ENCODE measurements around the gene TIMM50.

The TIMM50 gene

DNA sequence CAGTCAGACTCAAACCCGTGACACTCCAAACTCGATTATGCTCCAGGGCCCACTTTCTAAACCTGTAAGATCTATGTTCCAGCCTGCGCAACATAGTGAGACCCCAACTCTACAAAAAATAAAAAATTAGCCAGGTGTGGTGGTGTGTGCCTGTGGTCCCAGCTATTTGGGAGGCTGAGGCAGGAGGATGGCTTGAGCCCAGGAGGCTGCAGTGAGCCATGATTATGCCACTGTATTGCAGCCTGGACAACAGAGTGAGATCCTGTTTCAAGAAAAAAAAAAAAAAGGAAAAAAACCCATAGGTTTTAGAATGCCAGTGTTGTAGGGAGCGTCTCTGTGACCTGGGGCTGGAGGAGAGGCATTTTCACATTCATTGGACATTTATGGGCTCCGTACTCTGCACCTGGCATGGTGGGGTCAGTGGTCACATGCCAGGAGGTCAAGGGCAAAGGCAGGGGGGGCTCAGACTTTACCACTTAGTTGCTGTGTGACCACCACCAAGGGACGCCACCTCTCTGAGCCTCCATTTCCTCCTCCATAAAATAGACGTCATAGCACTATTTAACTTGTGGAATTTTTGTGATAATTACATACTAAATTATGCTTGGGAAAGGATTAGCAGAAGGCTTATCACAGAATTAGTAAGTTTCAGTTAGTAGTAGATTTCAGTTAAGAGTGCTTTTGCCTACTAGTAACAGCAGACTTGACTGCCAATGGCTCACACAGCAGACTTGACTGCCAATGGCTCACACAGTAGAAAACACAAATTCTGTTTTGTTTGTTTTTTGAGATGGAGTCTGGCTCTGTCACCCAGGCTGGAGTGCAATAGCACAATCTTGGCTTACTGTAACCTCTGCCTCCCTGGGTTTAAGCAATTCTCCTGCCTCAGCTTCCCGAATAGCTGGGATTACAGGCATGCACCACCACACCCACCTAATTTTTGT, 40.2 kb downstream of the TIMM50 start:
- no peak for FAIRE-seq
- TF ChIP-seq POU2F2 (IDR thresholded peaks at IDR 0.05; ENCODE audit: low read depth, low read length): no peak
- no peak for DNase-seq (ENCODE audit: insufficient read length, low spot score)

DNA sequence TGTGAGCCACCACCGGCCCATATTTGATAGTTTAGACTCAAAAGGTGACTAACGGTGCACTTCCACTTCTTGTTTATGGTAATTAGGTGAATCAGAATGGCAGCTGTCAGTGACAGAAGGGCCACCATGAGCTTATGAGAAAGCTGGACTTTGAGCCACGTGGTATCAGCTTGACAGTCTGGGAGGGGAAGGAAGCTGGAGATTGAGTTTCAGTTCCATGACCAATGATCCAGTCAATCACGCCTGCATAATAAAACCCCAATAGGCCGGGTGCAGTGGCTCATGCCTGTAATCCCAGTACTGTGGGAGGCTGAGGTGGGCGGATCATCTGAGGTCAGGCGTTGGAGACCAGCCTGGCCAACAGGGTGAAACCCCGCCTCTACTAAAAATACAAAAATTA, 43.9 kb downstream of the TIMM50 start:
- no peak for FAIRE-seq
- TF ChIP-seq SPI1 (IDR thresholded peaks at IDR 0.05; ENCODE audit: low read depth, low read length) (peak; percentile 75), PAX5 (IDR thresholded peaks at IDR 0.05; ENCODE audit: insufficient read depth, low read length, severe bottlenecking) (no peak)
- no peak for DNase-seq (ENCODE audit: insufficient read length, low spot score)

DNA sequence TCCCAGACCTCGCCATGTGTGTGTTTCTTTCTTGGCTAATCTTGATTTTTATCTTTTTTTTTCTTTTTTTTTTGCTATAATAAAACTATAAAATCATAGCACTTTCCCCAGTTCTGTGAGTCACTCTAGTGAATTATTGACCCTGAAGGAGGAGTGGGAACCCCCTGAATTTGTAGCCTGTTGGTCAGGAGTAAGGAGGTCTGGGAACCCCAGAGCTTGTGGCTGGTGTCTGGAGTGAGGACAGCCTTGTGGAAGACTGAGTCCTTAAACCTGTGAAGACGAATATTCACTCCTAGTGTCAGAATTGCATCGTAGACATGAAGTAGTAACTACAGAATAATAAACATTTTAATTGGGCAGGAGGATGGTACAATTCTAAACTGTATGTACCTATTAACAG, 44.6 kb downstream of the TIMM50 start:
- FAIRE-seq (no peak), DNase-seq (ENCODE audit: insufficient read length, low spot score) (no peak)
- no peak for TF ChIP-seq SPI1 (IDR thresholded peaks at IDR 0.05; ENCODE audit: low read depth, low read length)
- TF ChIP-seq POLR2A (IDR thresholded peaks at IDR 0.05; ENCODE audit: low read depth, low read length): no peak
- no peak for TF ChIP-seq POLR2AphosphoS5 (IDR thresholded peaks at IDR 0.05; ENCODE audit: low read depth, low read length)
- TF ChIP-seq TAF1 (IDR thresholded peaks at IDR 0.05; ENCODE audit: low read depth, low read length): no peak
- no peak for TF ChIP-seq PAX5 (IDR thresholded peaks at IDR 0.05; ENCODE audit: insufficient read depth, low read length, severe bottlenecking)
- TF ChIP-seq POU2F2 (IDR thresholded peaks at IDR 0.05; ENCODE audit: low read depth, low read length): no peak

DNA sequence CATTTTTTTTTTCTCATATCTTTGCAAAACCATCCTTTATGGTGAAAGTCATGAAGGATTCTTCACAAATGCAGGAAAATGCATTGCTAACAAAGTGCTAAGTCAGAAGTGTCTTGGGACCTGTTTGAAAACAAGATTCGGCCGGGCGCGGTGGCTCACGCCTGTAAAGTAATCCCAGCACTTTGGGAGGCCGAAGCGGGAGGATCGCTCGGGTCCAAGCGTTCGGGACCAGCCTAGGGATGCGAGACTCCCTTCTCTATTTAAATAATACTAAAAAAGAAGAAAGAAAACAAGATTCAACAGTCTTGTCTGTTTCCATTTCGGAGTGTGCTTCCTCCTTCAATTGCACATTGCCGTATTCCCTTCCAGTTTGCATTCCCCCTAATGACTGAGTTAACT, 51.2 kb downstream of the TIMM50 start:
- no peak for DNase-seq (ENCODE audit: insufficient read length, low spot score)
- TF ChIP-seq PAX5 (IDR thresholded peaks at IDR 0.05; ENCODE audit: insufficient read depth, low read length, severe bottlenecking): no peak
- TF ChIP-seq TAF1 (IDR thresholded peaks at IDR 0.05; ENCODE audit: low read depth, low read length): no peak
- TF ChIP-seq POLR2AphosphoS5 (IDR thresholded peaks at IDR 0.05; ENCODE audit: low read depth, low read length): no peak
- no peak for TF ChIP-seq SPI1 (IDR thresholded peaks at IDR 0.05; ENCODE audit: low read depth, low read length)
- no peak for TF ChIP-seq POLR2A (IDR thresholded peaks at IDR 0.05; ENCODE audit: low read depth, low read length)
- no peak for TF ChIP-seq POU2F2 (IDR thresholded peaks at IDR 0.05; ENCODE audit: low read depth, low read length)
- FAIRE-seq: no peak

DNA sequence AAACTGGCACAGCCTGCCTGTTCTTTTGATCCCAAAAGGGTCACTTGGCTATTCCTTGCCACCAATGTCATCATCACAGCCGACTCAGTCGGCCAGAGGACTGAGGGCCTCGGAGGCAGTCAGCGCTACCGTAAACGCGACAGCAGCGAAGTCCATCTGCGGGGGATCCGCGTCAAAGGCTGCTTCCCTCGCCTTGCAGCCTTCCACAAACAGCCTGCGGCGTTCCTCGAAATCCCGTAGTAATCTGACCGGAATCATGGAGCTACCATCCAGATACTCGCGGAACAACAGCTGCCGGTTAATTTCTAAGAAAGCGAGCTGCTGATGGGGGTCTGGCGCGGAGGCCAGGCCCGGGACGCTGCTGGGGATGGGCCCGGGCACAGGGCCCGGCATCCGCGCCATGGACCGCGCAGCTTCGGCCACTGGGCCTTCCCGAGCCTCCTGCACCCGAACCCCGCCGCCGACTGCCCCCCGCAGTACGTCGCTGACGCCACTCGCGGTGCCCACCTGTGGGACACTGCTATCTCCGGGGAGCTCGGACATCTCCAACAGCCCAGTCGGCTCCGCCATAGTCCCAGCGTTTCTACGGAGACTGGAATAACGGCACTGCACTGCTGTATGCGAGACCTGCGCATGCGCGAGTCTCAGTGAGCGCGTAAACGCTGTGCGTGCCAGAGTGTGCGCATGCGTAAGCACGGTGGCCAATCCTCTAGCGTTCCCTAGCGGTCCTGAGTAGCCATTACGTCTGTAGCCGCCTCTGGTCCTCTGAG, 51.8 kb downstream of the TIMM50 start, which contains the start of gene EID2B:
Gene EID2B (minus strand): TSS at position 620 of the 770 bp plus-strand sequence. CDS start 50 bp downstream, at position 570.
- DNase-seq (ENCODE audit: insufficient read length, low spot score) (peak; percentile 84), FAIRE-seq (peak; percentile 99)
- no peak for TF ChIP-seq SPI1 (IDR thresholded peaks at IDR 0.05; ENCODE audit: low read depth, low read length)
- TF ChIP-seq POLR2AphosphoS5 (IDR thresholded peaks at IDR 0.05; ENCODE audit: low read depth, low read length): 0 out of 2 replicates have a peak, but pooled peaks have one; percentile 56
- TF ChIP-seq TAF1 (IDR thresholded peaks at IDR 0.05; ENCODE audit: low read depth, low read length): no peak
- TF ChIP-seq POLR2A (IDR thresholded peaks at IDR 0.05; ENCODE audit: low read depth, low read length): peak; percentile 68
- peak; percentile 35; the same call in 1 of the 2 replicates for TF ChIP-seq POU2F2 (IDR thresholded peaks at IDR 0.05; ENCODE audit: low read depth, low read length)

DNA sequence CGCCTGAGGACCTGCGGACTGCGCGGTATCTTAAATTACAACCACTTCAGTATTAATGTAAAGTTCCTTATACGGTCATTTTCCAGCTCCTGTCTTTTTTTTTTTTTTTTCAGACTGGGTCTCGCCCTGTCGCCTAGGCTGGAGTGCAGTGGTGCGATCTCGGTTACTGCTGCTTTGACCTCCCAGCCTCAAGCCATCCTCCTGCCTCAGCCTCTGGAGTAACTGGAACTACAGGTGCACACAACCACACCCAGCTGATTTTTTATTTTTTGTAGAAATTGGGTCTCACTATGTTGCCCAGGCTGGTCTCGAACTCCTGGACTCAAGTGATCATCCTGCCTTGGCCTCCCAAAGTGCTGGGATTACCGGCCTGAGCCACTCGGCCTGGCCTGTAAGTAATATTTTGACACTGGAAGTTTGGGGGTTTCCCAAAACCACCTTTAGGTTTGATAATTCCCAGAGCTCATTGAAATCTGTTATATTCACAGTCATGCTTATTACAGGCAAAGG, 52.4 kb downstream of the TIMM50 start:
- no peak for TF ChIP-seq POU2F2 (IDR thresholded peaks at IDR 0.05; ENCODE audit: low read depth, low read length)
- 0 out of 2 replicates have a peak, but pooled peaks have one; percentile 2 for TF ChIP-seq TAF1 (IDR thresholded peaks at IDR 0.05; ENCODE audit: low read depth, low read length)
- no peak for DNase-seq (ENCODE audit: insufficient read length, low spot score)
- no peak for FAIRE-seq

DNA sequence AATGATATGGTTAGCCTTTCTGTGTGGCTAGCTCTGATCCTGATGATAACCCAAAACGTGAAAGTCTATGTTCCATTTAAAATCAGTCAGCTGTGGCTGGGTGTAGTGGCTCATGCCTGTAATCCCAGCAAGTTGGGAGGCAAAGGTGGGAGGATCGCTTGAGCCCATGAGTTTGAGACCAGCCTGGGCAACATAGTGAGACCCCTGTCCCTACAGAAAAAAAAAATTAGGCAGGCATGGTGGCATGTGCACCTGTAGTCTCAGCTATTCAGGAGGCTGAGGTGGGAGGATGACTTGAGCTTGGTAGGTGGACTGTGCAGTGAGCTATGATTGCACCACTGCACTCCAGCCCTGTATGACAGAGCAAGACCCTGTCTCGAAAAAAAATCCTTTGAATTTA, 53.2 kb downstream of the TIMM50 start:
- DNase-seq (ENCODE audit: insufficient read length, low spot score): no peak
- TF ChIP-seq POLR2AphosphoS5 (IDR thresholded peaks at IDR 0.05; ENCODE audit: low read depth, low read length) (no peak), TAF1 (IDR thresholded peaks at IDR 0.05; ENCODE audit: low read depth, low read length) (no peak), PAX5 (IDR thresholded peaks at IDR 0.05; ENCODE audit: insufficient read depth, low read length, severe bottlenecking) (no peak), POU2F2 (IDR thresholded peaks at IDR 0.05; ENCODE audit: low read depth, low read length) (no peak), SPI1 (IDR thresholded peaks at IDR 0.05; ENCODE audit: low read depth, low read length) (no peak), POLR2A (IDR thresholded peaks at IDR 0.05; ENCODE audit: low read depth, low read length) (no peak)
- no peak for FAIRE-seq

DNA sequence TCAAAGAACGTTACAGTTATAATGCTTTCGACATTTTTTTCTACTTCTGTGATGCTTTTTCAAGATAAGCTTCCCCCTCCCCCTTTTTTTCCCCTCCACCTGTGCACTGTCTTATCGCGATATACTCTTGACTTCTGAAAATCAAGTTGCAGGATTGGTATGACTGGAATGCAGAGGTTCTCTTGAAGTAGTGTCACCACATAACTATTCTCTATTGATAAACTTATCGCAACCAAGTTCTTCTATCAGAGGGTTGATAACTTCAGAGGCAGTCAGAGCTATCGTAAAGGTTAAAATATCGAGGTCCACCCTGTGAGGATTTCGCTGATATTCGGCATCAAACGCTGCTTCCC, 58.5 kb downstream of the TIMM50 start:
- TF ChIP-seq TAF1 (IDR thresholded peaks at IDR 0.05; ENCODE audit: low read depth, low read length): no peak; the same call in 1 of the 2 replicates
- TF ChIP-seq SPI1 (IDR thresholded peaks at IDR 0.05; ENCODE audit: low read depth, low read length): no peak
- TF ChIP-seq POLR2A (IDR thresholded peaks at IDR 0.05; ENCODE audit: low read depth, low read length): no peak
- no peak for TF ChIP-seq POU2F2 (IDR thresholded peaks at IDR 0.05; ENCODE audit: low read depth, low read length)
- TF ChIP-seq POLR2AphosphoS5 (IDR thresholded peaks at IDR 0.05; ENCODE audit: low read depth, low read length): no peak
- TF ChIP-seq PAX5 (IDR thresholded peaks at IDR 0.05; ENCODE audit: insufficient read depth, low read length, severe bottlenecking): no peak
- DNase-seq (ENCODE audit: insufficient read length, low spot score) (no peak), FAIRE-seq (peak; percentile 41)

DNA sequence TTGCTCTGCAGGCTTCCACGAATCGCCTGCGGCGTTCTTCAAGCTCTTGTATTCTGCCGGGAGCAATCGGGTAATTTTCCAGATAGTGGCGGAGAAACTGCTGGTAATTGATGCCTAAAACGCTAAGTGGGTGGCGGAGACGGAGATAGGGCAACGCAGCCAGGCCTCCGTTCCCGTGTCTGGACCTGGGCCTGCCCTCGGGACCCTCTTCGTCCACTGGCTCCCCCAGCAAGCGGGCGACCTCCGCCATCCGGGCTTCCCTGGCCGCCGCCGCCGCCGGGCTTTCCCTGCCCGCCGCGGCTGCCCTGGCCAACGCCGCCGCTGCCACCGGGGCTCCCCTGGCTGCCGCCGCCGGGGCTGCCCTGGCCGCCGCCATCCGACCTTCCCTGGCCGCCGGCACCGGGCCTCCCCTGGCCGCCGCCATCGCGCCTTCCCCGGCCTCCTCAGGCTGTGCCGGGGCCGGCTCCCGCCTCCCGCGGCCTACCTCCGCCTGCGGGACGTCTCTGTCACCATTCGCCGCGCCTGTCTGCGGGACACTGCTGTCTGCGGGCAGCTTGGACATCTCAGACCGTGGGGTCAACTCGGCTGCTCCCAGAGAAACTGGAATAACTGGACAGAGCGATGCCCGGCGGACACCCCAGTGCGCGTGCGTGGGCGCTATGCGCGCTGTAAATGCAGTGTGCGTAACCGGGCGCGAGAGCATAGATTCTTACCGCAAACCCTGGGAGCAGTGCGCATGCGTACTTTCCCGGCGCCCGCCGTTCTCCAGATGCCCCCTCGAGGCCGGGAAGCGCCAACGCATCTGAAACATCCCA, 59.1 kb downstream of the TIMM50 start, which contains the start of gene EID2:
Gene EID2 (minus strand): TSS at position 644 of the 815 bp plus-strand sequence. CDS start 82 bp downstream, at position 562.
- peak; percentile 96 for FAIRE-seq
- TF ChIP-seq POLR2A (IDR thresholded peaks at IDR 0.05; ENCODE audit: low read depth, low read length) (peak; percentile 62), PAX5 (IDR thresholded peaks at IDR 0.05; ENCODE audit: insufficient read depth, low read length, severe bottlenecking) (no peak), POU2F2 (IDR thresholded peaks at IDR 0.05; ENCODE audit: low read depth, low read length) (peak; percentile 75), POLR2AphosphoS5 (IDR thresholded peaks at IDR 0.05; ENCODE audit: low read depth, low read length) (peak; percentile 74), TAF1 (IDR thresholded peaks at IDR 0.05; ENCODE audit: low read depth, low read length) (peak; percentile 66)
- DNase-seq (ENCODE audit: insufficient read length, low spot score): peak; percentile 82

Measured in GM12891 (cell line).